ENCODE measurements around the gene HUS1.
"Not testable (repeated sequence)": the region's sequence is repeated elsewhere in the genome, so short reads cannot be mapped to it uniquely, and the experiment has no call there.

HUS1 gene

GRCh38 chr7:47931005-47932004, 48.1 kb downstream of the HUS1 start:
- no peak for DNase-seq (ENCODE audit: extremely low read depth in 1 of 2, low read depth in 1 of 2)

- DNase-seq (ENCODE audit: extremely low read depth in 1 of 2, low read depth in 1 of 2): no peak
These were observed 55.1 kb downstream of the HUS1 start for GRCh38 chr7:47924266-47924665.

- DNase-seq (ENCODE audit: extremely low read depth in 1 of 2, low read depth in 1 of 2): not testable (repeated sequence)
These were observed 56.1 kb downstream of the HUS1 start for GRCh38 chr7:47923081-47923875.

GRCh38 chr7:47916514-47916913, 62.9 kb downstream of the HUS1 start:
- not testable (repeated sequence) for DNase-seq (ENCODE audit: extremely low read depth in 1 of 2, low read depth in 1 of 2)

- no peak for DNase-seq (ENCODE audit: extremely low read depth in 1 of 2, low read depth in 1 of 2)
These were observed 63.8 kb downstream of the HUS1 start for GRCh38 chr7:47915616-47915976.

GRCh38 chr7:47914717-47915615, 64.4 kb downstream of the HUS1 start:
- no peak for DNase-seq (ENCODE audit: extremely low read depth in 1 of 2, low read depth in 1 of 2)

Data from activated CD8-positive, alpha-beta memory T cell treated with anti-CD3 and anti-CD28 coated beads for 1 hour (primary cell).